ENCODE data around the gene METTL1.

- TF ChIP-seq CTCF (IDR thresholded peaks at IDR 0.05; ENCODE audit: insufficient read depth, low read length, poor library complexity, severe bottlenecking) (no peak), EZH2phosphoT487 (conservative IDR thresholded peaks at IDR 0.05; ENCODE audit: low read length) (no peak)
These were observed 2.3 kb downstream of the METTL1 start for GRCh38 chr12:57769594-57769993.

Data from SU-DHL-6 (cell line).